Esophagus muscularis mucosa (tissue), 3 donors: ENCODE results near the gene SMARCC1.

Experiments
- POLR2A ChIP-seq: fragments of 450-650 bp; IDR thresholded peaks from one replicate; pipeline ENCODE4 v1.6.1; 2017; ENCODE audit warnings: antibody characterized with exemption, moderate library complexity, mild to moderate bottlenecking, low read depth
- POLR2AphosphoS5 ChIP-seq, 2 donors: sonication (generic); formaldehyde crosslinking; IDR thresholded peaks; one replicate each; pipeline ENCODE4 v1.6.1; 2017; ENCODE audit warnings: antibody characterized with exemption in 2 of 2
- TF ChIP-seq, protein P1 (sequence below), 3 experiments: fragments of 200-600 bp in 2 of 3; fragments of 450-650 bp in 1 of 3; sonication (generic) in 2 of 3; IDR thresholded peaks; one replicate each; pipeline ENCODE4 v1.5.1; 2017 to 2019; ENCODE audit warnings: antibody characterized with exemption in 3 of 3, mild to moderate bottlenecking in 2 of 3, moderate library complexity in 1 of 3

- TF ChIP-seq, protein P1, sequence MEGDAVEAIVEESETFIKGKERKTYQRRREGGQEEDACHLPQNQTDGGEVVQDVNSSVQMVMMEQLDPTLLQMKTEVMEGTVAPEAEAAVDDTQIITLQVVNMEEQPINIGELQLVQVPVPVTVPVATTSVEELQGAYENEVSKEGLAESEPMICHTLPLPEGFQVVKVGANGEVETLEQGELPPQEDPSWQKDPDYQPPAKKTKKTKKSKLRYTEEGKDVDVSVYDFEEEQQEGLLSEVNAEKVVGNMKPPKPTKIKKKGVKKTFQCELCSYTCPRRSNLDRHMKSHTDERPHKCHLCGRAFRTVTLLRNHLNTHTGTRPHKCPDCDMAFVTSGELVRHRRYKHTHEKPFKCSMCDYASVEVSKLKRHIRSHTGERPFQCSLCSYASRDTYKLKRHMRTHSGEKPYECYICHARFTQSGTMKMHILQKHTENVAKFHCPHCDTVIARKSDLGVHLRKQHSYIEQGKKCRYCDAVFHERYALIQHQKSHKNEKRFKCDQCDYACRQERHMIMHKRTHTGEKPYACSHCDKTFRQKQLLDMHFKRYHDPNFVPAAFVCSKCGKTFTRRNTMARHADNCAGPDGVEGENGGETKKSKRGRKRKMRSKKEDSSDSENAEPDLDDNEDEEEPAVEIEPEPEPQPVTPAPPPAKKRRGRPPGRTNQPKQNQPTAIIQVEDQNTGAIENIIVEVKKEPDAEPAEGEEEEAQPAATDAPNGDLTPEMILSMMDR (IDR thresholded peaks at IDR 0.05), result no peak
- TF ChIP-seq POLR2A (no peak), POLR2AphosphoS5 (IDR thresholded peaks at IDR 0.05) (no peak)
Measured at GRCh38 chr3:47592066-47592795, 189.5 kb downstream of the SMARCC1 start.
